Activated CD8-positive, alpha-beta memory T cell treated with anti-CD3 and anti-CD28 coated beads for 1 hour (primary cell): Measurements from ENCODE around the gene EIF4E1B.

ENCODE experiments used
- DNase-seq, 2 donors: peaks; one replicate each; pipeline ENCODE4 v3.0.0-alpha.2; 2020; ENCODE audit warnings: low read depth in 1 of 2; ENCODE audit errors: extremely low read depth in 1 of 2

The EIF4E1B gene

DNA sequence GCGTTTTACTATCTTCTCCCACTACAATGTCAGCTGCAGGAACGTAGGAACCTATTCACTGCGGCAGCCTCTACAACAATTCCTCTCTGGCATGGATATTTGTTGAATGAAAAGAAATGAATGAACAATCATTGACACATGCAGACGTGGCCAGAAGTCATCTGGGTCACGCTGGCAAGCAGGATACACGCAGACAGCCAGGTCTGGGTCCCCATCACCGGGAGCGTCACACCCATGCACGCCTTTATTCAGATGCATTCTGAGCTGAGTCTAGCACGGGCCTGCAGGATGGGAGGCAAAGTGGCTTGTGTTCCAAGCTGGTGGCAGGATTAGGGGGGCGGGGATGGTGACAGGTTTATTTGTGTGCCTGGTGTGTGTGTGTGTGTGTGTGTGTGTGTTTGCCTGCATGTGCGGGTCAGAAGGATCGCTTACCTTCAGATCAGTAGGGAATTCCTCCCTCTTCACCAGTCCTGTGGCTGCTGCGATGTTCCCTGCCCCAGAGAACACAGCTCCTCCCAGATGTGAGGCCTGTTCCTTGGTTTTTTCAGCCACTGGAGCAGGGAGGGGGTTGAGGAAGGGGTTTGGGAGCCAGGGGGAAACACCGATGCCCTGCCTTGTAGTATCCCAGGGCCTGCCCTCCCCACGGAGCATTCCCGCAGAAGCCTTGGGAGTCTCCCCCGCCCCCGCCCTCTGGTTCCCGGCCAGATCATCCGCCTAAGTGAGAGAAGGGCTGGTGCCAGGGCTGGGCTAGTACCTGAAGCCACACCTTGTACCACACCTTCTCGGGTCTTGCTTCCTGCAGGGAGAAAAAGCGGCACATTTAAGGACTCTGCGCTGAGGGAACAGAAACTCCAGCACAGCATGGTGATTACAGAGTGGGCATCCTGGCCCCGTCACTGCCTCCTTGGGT is 4.3 kb upstream of the EIF4E1B start:
- no peak for DNase-seq

DNA sequence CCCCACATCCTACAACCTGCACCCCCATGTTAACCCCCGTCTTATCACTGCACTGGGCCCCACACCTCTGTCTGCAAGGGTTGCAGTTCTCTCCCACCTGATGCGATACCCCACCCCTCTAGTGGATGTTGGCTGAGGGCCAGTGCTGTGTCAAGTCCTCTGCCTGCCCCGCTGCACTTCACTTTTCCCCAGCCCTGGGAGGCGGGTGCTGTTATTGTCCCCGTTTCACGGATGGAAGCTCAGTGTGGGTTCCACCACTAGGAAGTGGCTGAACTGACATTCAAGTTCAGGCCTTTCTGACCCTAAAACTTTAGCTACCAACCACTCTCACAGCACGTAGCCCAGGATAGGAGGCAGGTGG is 3.6 kb upstream of the EIF4E1B start:
- no peak for DNase-seq

DNA sequence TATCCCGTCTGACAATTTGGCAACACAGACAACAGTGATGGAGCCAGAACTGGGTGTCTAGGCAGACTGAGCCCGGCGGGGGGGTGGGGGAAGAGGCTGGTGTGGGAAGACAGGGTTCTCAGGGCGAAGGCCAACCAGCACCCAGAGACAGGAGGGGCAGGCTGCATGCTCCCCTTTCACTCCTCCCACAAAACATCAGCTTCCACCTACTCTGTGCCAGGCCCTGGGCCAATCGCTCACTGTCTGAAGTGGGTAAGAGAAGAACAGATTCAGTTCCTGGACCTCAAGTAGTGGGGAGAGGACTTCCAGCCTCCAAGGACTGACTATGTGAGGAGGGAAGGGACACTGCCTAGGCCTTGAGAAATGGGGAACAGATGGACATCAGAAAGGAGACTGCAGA is 2.9 kb upstream of the EIF4E1B start:
- DNase-seq, result no peak

DNA sequence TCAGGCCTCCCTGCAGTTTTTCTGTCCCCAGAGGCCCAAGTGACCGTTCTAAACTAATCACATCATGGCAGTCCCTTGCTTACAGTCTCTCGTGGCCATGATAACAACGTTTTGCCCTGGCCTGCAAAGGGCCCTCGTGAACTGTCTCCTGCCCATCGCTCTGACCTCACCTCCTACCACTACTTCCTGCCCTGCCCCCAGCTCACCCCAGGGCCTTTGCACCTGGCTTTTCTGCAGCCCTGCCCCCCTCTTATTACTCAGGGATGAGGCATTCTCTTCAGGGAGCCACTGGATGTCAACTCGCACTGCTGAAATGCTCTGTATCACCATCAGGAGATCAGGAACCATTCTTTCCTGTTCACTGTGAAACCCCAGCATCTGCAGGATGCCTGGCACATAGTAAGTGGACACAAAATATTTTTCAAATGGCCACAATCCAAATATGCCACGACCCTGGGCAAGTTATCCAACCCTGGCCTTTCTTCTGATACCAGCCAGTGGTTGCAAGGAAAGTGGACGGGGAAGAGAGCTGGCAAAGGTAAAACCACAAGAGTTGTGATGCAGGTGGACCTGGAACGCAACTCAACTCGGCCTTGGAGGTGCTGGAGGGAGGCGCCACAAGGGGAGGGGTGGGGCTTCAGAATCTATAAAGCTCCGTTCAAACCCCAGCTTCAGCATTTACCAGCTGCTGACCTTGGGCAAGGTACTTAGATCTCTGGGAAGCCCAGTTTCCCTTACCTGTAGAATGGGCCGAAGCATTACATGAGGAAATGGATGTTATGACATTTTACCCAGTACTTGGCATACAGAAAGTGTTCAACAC is 1.9 kb upstream of the EIF4E1B start:
- DNase-seq, result no peak

DNA sequence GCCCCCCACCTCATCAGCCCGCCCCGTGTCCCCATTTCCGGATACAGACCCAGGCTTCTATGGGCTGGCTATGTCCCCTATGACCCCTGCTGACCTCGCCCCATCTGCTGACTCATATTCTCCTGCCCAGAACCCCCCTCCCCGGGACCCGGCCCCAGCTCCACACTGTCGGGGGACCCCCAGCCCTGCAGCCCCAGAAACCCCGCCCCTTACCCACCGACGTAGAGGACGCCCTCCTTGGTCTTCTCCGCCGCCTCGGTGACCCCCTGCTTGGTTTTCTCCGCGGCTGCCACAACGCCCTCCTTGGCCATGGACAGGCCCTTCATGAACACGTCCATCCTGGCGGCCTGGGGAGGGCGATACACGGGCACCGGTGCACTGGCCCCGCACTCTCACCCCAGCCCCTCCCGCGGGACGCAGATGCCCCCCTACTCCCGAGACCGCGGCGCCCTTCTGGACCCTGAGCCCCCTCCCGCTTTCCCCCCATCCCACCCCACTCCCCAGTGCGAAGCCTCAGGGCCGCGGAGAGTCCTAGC is 1.1 kb upstream of the EIF4E1B start:
- DNase-seq, result no peak

DNA sequence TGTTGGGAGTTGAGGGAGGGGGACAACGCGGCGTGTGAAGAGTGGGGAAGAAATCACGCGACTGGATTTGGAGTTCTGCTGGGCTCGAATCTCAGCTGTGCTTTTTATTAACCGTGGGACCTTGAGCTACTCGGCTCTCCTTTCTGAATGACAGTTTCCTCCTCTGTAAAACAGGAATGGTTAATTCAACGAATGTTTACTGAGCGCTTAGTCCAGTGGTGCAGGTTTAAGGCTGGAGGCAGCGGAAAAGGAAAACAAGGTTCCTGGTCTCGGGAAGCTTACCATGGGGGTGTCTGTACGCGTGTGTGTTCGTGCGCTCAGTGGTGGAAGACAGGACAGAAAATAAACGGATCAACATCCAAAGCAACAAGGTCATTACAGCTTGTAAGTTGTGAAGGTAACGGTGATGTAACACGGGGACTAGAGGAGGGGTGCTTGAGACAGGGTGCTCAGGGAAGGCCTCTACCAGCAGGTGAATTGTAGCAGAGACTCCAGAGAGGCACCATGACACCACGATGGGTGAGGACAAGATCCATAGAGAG is 277 bp downstream of the EIF4E1B start:
- DNase-seq, result no peak

DNA sequence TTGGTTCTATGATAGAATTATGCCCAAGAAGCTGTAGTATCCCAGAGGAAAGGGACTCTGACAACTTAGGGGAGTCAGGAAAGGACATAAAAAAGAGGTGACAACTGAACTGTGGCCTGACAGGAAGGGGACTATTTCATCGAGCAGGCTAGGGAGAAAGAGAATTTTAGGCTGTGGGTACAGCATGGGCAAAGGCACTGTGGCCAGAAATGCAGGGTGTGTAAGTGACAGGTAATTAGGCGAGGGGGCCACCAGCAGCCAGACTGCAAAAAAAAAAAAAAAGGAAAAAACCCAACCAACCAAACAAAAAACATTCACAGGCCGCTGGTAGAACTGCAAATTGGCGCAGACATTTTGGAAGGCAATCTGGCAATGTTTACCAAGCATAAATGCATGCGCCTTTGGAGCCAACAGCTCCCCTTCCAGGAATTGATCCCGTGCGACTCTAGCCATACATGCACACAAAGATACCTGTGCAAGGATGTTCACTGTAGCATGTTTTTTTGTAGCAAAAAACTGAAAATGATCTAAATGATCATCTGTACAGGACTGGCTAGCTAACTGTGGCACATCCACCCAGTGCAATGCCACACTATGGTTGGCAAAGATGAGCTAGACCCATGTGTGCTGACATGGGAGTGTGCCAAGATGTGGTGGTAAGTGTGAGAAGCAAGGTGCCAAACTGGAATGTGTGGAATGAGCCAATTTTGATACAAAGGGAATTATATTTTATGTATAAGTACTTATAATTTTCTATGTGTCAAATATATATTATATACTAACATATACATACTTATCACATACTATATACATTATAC is 1.1 kb downstream of the EIF4E1B start:
- DNase-seq, result no peak

DNA sequence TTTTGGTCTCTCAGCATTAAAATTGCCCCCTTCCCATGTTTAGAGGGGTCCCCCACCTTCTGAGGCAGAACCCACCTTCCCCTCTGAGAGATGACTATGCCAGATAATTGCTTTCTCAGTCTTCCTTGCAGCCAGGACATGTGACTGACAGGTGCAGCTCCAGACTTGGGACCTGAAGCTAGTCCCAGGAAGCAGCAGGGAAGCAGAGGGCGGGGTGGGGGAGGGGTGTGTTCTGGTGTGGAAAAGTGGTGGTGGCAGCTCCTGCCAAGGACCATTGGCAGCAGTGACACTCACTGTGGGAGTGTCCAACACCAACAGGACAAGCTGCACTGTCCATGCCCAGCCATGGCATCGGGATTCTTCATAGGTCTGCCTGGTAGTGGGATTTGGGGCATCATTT is 2.3 kb downstream of the EIF4E1B start:
- DNase-seq, result no peak

DNA sequence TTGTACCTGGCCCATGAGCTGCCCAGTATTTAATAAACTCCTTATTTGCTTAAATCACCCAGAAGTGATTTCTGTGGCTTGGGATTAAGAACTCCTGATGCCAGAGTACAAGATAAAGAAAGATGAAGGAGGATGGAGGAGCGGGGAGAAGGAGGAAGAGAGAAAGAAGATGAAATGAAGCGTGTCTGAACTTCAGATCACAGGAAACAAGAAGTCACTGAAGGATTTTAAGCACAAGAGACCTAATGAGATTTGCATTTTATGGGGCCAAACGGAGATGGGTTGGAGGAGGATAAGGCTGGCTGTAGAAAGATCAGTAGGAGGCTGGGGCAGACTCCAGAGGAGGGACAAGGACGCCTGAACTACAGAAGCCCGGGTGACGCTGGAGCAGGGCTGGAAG is 3.1 kb downstream of the EIF4E1B start:
- no peak for DNase-seq

DNA sequence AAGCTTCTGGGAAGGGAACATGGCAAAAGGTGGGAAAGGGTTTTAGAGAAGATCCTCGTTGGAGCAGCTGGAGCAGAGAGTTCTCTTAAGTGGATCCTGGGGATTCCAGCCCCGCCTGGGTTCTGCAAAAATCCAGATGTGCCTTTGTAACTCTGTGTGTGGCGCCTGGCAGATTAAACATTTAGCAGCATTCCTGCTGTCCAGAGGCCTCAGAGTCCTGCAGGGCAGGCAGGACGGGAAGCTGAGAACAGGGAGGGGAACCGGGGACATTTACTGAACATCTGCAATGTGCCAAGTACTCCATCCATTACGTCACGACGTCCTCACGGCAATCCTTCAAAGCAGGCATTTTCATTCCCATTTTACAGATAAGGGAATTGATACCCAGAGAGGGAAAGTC is 6.0 kb downstream of the EIF4E1B start:
- no peak for DNase-seq

DNA sequence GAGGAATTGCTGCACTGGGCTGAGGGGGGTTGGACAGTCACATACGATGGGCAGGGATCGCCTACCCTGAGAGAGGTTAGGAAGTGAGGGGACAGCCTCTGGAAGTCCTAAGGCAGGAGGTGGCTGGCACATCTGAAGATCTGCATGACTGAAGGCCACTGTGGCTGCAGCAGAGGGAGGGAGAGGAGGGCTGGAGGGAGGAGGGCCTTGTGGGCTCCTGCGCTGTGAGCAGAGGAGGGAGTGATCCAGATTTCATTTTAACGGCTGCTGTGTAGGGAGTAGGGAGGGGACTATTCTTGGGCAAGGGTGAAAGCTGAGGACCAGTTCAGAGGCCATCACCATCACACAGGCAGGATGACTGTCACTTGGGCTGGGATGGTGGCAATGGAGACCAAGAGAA is 7.1 kb downstream of the EIF4E1B start:
- DNase-seq, result no peak

DNA sequence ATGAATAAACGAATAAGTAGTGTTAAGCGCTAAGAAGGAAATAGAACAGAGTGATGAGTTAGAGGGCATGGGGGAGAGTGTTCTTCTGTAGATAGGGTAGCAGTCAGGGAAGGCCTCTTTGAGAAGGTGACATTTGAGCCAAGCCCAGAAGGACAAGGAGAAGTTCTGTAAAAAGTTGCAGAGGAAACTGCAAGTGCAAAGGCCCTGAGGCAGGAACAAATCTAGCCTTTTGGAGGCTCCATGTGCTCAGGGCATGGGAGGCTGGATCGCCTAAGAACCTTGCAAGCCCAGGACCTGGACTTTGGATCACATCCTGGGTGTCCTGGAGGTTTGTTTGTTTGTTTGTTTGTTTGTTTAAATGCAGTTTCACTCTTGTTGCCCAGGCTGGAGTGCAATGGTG is 8.0 kb downstream of the EIF4E1B start:
- no peak for DNase-seq

DNA sequence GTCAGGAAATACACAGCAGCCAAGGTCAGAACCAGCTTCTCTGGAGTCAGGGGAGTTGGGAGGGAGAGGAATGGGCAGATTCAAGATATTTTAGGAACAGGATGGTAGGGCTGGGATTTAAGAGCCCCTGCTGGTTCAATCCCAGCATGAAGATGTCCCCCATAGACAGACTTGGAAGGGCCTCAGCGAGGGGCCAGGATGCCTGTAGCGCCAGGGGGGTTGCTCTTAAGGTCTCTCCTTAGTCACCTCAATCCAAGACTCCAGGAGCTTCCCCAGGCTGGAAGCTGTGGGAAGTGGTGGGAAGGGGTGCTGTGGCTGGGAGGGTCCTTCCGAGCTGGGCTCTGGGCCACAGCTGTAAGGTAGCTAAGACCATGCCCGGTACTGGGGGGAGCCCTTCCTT is 8.7 kb downstream of the EIF4E1B start:
- no peak for DNase-seq

DNA sequence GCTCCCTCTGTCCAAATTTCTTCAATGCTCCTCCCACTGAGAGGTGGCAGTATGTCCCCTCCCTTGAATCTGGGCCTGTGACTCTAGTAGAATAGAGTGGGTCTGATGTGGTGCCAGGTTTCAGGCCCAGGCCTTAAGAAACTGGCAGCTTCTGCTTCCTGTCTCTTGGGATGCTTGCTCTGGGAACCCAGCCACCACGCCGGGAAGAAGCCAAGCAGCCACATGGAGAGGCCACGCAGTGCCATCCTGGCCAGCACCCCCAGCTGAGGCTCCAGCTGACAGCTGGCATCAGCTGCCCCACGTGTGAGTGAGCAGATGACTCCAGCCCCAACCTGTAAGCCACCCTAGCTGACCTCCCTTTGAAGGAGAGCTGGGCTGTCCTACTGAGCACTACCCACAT is 9.5 kb downstream of the EIF4E1B start:
- no peak for DNase-seq

DNA sequence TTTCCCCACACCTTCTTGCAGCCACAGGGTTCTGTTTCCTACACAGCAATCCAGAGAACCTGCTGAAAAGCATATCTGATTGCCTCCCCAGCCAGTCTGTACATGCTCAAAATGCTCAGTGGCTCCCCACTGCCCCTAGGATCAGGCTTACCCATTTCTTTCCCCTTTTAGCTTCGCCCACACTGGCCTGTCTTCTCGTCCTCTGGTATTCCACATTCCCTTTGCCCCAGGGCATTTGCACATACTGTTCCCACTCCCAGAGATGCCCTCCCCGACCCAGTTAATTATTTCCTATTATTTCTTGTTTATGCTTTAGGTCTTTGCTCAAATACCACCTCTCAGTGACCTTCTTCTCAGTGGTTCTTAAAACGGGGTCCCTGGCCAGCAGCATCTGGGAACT is 10.1 kb downstream of the EIF4E1B start:
- DNase-seq, result no peak

DNA sequence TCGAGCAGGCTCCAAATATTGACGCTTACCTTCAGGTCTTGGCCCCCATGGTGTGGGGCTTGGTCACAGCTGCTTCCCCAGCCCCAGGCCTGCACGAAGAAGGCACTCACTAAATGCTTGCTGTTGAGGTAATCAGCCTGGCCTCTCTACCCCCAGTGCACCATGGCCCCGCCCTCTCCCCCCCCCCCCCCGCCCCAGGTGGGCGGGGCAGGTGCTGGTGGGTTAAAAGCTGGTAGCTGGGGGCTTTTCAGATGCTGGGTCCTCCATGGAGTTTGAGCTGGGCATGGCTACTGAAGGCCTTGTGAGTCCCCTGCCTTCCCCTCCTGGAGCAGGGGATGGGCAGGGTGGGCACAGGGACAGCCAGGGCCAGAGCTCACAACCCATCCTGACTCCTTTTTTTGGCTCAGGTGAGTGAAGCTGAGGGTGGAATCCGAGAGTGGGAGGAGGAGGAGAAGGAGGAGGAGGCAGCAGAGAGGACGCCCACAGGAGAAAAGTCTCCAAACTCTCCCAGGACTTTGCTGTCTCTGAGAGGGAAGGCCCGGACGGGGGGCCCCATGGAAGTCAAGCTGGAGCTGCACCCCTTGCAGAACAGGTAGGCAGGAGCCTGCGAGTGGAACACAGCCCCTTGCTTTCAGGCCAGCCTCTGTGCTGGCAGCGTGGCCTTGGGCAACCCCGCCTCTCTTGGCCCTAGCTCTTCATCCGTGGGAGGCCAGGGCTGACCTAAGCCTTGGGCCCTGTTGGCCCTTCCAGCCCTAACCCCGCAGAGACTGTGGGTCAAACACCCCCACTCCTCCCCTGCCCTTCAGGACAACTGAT is 12.4 kb downstream of the EIF4E1B start:
- no peak for DNase-seq

DNA sequence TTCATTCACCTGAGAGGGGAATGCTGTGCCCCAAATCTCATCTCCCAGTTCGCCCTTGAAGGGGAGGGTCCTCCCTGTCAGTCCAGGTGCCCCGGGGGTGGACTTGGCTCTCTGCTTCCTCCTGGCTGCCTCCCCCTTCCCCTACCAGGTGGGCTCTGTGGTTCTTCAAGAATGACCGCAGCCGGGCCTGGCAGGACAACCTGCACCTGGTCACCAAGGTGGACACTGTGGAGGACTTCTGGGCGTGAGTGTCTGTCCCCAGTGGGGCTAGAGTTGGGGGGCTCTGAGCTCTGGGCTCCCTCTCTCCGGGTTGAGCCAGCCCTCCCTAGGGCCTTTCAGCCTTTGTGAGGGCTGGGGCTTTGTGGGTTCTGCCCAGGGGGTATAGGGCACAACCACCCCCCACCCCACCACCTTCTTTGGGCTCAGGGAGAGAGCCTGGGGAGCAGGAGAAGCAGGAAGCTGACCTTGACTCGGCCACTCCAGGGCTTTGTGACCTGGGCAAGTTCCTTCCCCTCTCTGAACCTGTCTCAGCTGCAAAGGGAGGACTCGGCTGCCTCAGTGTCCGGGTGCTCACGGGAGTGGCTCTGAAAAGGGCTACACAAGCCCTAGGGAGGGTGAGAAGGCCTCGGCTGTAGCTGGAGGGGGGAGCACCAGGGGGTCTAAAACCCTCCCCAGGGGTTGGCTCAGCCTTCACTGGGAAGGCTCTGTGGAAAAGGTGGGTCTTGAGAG is 13.2 kb downstream of the EIF4E1B start:
- no peak for DNase-seq

DNA sequence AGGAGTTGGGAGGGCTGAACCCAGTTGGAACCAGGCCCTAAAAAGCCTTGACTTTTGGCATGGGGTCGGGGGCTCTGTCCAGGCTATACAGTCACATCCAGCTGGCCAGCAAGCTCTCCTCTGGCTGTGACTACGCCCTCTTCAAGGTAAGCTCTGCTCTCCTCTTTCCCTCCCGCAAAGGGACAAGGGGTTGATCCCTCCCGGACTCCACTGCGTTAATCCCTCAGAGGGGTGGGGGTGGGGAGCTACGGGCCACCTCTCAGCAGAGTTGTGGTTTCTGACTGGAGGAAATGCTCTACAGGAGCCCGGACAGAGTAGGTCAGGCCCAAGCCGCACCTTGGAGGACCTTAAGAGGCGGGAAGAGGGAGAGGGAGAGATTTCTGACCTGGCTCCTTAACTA is 13.8 kb downstream of the EIF4E1B start:
- DNase-seq, result no peak
